Loucy (cell line): ENCODE data around the gene MYMX.

Experiments used
- EZH2phosphoT487 ChIP-seq: fragments of 200-600 bp; IDR thresholded peaks from 2 replicates; pipeline ENCODE4 v1.6.1; 2018; ENCODE audit warnings: antibody characterized with exemption, mild to moderate bottlenecking, moderate library complexity, borderline replicate concordance
- TF ChIP-seq, protein P1 (sequence below): fragments of 200-600 bp; sonication (generic); conservative IDR thresholded peaks from 2 replicates; pipeline ENCODE4 v1.5.1; 2014; ENCODE audit warnings: mild to moderate bottlenecking, antibody characterized with exemption, low read length

DNA sequence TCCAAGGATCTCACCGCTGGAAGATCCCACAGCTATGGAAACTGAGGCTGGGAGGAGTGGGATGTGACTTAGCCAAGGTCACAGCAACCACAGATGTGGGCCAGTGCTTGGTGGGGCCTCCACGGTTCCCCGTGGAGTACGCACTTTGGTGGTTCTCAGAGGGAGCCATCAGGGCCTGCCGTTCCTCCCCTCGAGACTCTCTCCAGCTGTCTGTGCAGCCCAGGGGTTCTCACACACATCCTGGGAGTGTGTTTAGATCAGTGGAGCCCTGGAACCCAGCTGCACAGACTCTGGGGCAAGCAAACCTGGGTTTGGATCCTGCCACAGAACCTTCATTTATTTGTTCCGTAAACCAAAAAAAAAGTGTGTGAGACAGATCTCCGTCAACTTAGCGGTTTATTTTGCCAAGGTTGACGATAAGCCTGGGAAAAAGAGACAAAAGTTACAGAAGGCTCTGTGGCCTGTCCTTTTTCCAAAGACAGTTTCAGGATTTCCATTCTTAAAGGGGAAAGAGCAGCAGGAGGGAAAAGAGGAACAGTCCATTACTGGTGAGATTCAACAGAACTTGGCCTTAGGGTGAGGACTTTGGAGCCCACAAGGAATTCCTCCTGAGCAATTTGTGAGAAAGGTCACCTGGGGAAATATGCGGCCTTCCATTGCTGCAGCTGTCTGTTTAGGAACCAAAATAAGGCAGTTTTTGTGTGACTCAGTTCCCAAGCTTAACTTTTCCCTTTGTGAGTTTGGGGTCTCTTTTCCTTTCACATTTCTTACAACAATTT, 13.6 kb upstream of the MYMX start:
- TF ChIP-seq EZH2phosphoT487: no peak
- TF ChIP-seq, protein P1, sequence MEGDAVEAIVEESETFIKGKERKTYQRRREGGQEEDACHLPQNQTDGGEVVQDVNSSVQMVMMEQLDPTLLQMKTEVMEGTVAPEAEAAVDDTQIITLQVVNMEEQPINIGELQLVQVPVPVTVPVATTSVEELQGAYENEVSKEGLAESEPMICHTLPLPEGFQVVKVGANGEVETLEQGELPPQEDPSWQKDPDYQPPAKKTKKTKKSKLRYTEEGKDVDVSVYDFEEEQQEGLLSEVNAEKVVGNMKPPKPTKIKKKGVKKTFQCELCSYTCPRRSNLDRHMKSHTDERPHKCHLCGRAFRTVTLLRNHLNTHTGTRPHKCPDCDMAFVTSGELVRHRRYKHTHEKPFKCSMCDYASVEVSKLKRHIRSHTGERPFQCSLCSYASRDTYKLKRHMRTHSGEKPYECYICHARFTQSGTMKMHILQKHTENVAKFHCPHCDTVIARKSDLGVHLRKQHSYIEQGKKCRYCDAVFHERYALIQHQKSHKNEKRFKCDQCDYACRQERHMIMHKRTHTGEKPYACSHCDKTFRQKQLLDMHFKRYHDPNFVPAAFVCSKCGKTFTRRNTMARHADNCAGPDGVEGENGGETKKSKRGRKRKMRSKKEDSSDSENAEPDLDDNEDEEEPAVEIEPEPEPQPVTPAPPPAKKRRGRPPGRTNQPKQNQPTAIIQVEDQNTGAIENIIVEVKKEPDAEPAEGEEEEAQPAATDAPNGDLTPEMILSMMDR: no peak
